HepG2 (cell line): ENCODE data around the gene GALP. TPM values are rescaled to one million over a fixed set of nuclear protein-coding genes. Genes with fewer than 3 reads are reported as not detected.

Experiments used
- ATAC-seq: fragments of 200-7000 bp; cut with Tn5 transposase; 3 replicates; pipeline ENCODE4 v1.9.1; 2020; ENCODE audit warnings: mild to moderate bottlenecking, moderate library complexity
- BruUV-seq: library from RNA; stranded (reverse); fragments of 400-500 nt; replicated peaks from 2 replicates; lab custom pipeline; 2021; lab: Mats Ljungman, UMichigan
- CTCF ChIA-PET: fragments of 300-600 bp; formaldehyde crosslinking; extraction: SDS; loops from one replicate; lab custom pipeline; 2021; ENCODE audit warnings: low total read pairs, inconsistent platforms, low intra/inter-chr PET ratio; lab: Yijun Ruan, JAX
- POLR2A ChIA-PET: fragments of 350-600 bp; sonication (Branson Sonifier 250); formaldehyde crosslinking; loops from one replicate; lab custom pipeline; 2020; ENCODE audit warnings: antibody characterized with exemption, inconsistent platforms; lab: Yijun Ruan, JAX
- DNase-seq: peaks from one replicate; pipeline ENCODE4 v3.0.0-alpha.2; 2015; ENCODE audit warnings: low spot score
- FAIRE-seq: peaks from 3 replicates; lab custom pipeline; 2011; peaks lifted over from hg19 to GRCh38; lab: Jason Lieb, UNC
- H2AFZ ChIP-seq: one replicate; pipeline ENCODE4 v1.6.1; 2011; ENCODE audit warnings: low read length, inconsistent platforms
- H3K27ac ChIP-seq: fragments of 300-600 bp; 3 replicates; pipeline ENCODE4 v1.8.0; 2011; ENCODE audit warnings: mixed run types, mild to moderate bottlenecking, mixed read lengths, low read length, inconsistent platforms; ENCODE audit not compliant: insufficient read depth; ENCODE audit errors: extremely low read length
- H3K27me3 ChIP-seq, 2 experiments: fragments of 200-600 bp in 1 of 2; 2 replicates in 1 of 2; 3 replicates in 1 of 2; pipeline versions ENCODE4 v1.6.0 to v1.8.0; 2011; ENCODE audit warnings: low read length in 2 of 2, mild to moderate bottlenecking in 2 of 2, moderate library complexity in 2 of 2, inconsistent platforms in 1 of 2; ENCODE audit not compliant: insufficient read depth in 2 of 2, control insufficient read depth in 1 of 2
- H3K36me3 ChIP-seq, 2 experiments: fragments of 200-600 bp in 1 of 2; replicated peaks in 1 of 2; 2 replicates in 1 of 2; 3 replicates in 1 of 2; pipeline versions ENCODE4 v1.5.1 to v1.8.0; 2011; ENCODE audit warnings: low read length in 2 of 2, inconsistent platforms in 1 of 2; ENCODE audit not compliant: insufficient read depth in 2 of 2, control insufficient read depth in 1 of 2
- H3K4me1 ChIP-seq: 2 replicates; pipeline ENCODE4 v1.5.1; 2012; ENCODE audit warnings: low read length, inconsistent platforms; ENCODE audit not compliant: insufficient read depth
- H3K4me2 ChIP-seq: 2 replicates; pipeline ENCODE4 v1.6.0; 2011; ENCODE audit warnings: low read depth, low read length, inconsistent platforms
- H3K4me3 ChIP-seq, 3 experiments: fragments of 200-600 bp in 1 of 3; sonication (generic), shearing (Covaris generic) in 1 of 3; replicated peaks in 1 of 3; 2 replicates each; pipeline ENCODE4 v1.5.1; 2011 to 2016; ENCODE audit warnings: low read length in 3 of 3, inconsistent platforms in 2 of 3, low read depth in 2 of 3, mild to moderate bottlenecking in 2 of 3, control low read depth in 1 of 3, mixed read lengths in 1 of 3; ENCODE audit not compliant: insufficient read depth in 1 of 3
- H3K79me2 ChIP-seq: one replicate; pipeline ENCODE4 v1.6.1; 2011; ENCODE audit warnings: low read length, inconsistent platforms; ENCODE audit not compliant: insufficient read depth
- H3K9ac ChIP-seq: 2 replicates; pipeline ENCODE4 v1.6.0; 2011; ENCODE audit warnings: mild to moderate bottlenecking, low read depth, low read length, inconsistent platforms; ENCODE audit not compliant: insufficient read depth
- H3K9me3 ChIP-seq: 2 replicates; pipeline ENCODE4 v1.5.1; 2012; ENCODE audit warnings: mild to moderate bottlenecking, low read length
- H4K20me1 ChIP-seq: 2 replicates; pipeline ENCODE4 v1.6.0; 2011; ENCODE audit warnings: inconsistent platforms, mild to moderate bottlenecking, low read length, moderate library complexity; ENCODE audit not compliant: insufficient read depth
- ARID4A ChIP-seq: sonication (generic); formaldehyde crosslinking; IDR thresholded peaks from 2 replicates; pipeline ENCODE4 v1.5.0; 2020; ENCODE audit warnings: mild to moderate bottlenecking, missing genetic modification reagents, borderline replicate concordance
- DNMT3B ChIP-seq: conservative IDR thresholded peaks from 2 replicates; pipeline ENCODE4 v1.6.1; 2016; ENCODE audit warnings: missing biosample characterization, control low read depth
- HNF4A ChIP-seq: sonication (generic); formaldehyde crosslinking; IDR thresholded peaks from 2 replicates; pipeline ENCODE4 v1.4.0; 2020; ENCODE audit warnings: missing genetic modification reagents
- MAFF ChIP-seq: IDR thresholded peaks from 2 replicates; pipeline ENCODE4 v1.6.1; 2011; ENCODE audit warnings: low read depth, low read length, improper control_type of control experiment
- RCOR2 ChIP-seq: IDR thresholded peaks from 2 replicates; pipeline ENCODE4 v1.6.1; 2016; ENCODE audit warnings: missing biosample characterization, missing genetic modification reagents
- STAG1 ChIP-seq: sonication (generic); formaldehyde crosslinking; IDR thresholded peaks from 2 replicates; pipeline ENCODE4 v1.4.0; 2020; ENCODE audit warnings: missing genetic modification reagents
- TFAP4 ChIP-seq: sonication (generic); IDR thresholded peaks from 2 replicates; pipeline ENCODE4 v1.6.1; 2016; ENCODE audit warnings: low read depth, borderline replicate concordance
- TOPORS ChIP-seq: sonication (generic); formaldehyde crosslinking; IDR thresholded peaks from 2 replicates; pipeline ENCODE4 v1.8.0; 2023; ENCODE audit warnings: mild to moderate bottlenecking, missing genetic modification reagents
- ZBTB38 ChIP-seq: sonication (generic); formaldehyde crosslinking; IDR thresholded peaks from 2 replicates; pipeline ENCODE4 v1.5.1; 2020; ENCODE audit warnings: mild to moderate bottlenecking, missing genetic modification reagents
- ZFP82 ChIP-seq: sonication (generic); formaldehyde crosslinking; IDR thresholded peaks from 2 replicates; pipeline ENCODE4 v1.5.1; 2020; ENCODE audit warnings: mild to moderate bottlenecking, missing genetic modification reagents, borderline replicate concordance
- ZNF546 ChIP-seq: sonication (generic); formaldehyde crosslinking; conservative IDR thresholded peaks from 2 replicates; pipeline ENCODE4 v1.8.1; 2023; ENCODE audit warnings: mild to moderate bottlenecking, missing genetic modification reagents
- ZNF674 ChIP-seq: sonication (generic); formaldehyde crosslinking; IDR thresholded peaks from 2 replicates; pipeline ENCODE4 v1.5.0; 2020; ENCODE audit warnings: low read depth, mild to moderate bottlenecking, missing genetic modification reagents
- ZNF687 ChIP-seq: sonication (generic); formaldehyde crosslinking; IDR thresholded peaks from 2 replicates; pipeline ENCODE4 v1.5.1; 2020; ENCODE audit warnings: mild to moderate bottlenecking, missing genetic modification reagents, moderate library complexity
- ZNF768 ChIP-seq: sonication (generic); formaldehyde crosslinking; IDR thresholded peaks from 2 replicates; pipeline ENCODE4 v1.4.0; 2020; ENCODE audit warnings: missing genetic modification reagents
- WGBS: methylation state at CpG from one replicate; pipeline ENCODE4 v1.1.6; 2017; ENCODE audit warnings: low lambda C conversion rate; 5-methylcytosine and 5-hydroxymethylcytosine counted together
- in situ Hi-C: cut with HindIII; loops from 2 replicates; pipeline ENCODE4 v1.10.0; 2017; ENCODE audit warnings: low pct_unique_long_range_greater_than_20kb; ENCODE audit not compliant: extremely low pct_ligation_motif_present
- intact Hi-C: fragments of 100-400 bp; cut with micrococcal nuclease; formaldehyde crosslinking; loops from one replicate; pipeline ENCODE4 v1.10.0; 2022; ENCODE audit not compliant: unreplicated experiment
- polyA plus RNA-seq, 8 experiments: library from polyadenylated mRNA; depleted of rRNA in 3 of 8; stranded (reverse) in 7 of 8; unstranded in 1 of 8; fragments of >200 nt; fragmentation: Illumina TruSeq in 4 of 8; extraction: Trizol in 4 of 8; gene quantifications; 2 replicates each; pipeline versions ENCODE4 v1.2.1 to v1.2.3, GENCODE V29; 2011 to 2016; ENCODE audit warnings: low read depth in 4 of 8, missing spikeins in 1 of 8, mixed read lengths in 1 of 8; ENCODE audit not compliant: insufficient read depth in 1 of 8
- total RNA-seq, 5 experiments: library from RNA; depleted of rRNA; stranded (reverse); fragments of >200 nt; fragmentation: Illumina TruSeq; extraction: Trizol; gene quantifications; 2 replicates each; pipeline ENCODE4 v1.2.3, GENCODE V29; 2016; ENCODE audit warnings: low read depth in 1 of 5

The GALP gene
- total and polyA plus RNA-seq, 2 of the 13 experiments (the other 11 are each of a cell fraction or from before 2014, with no cell fraction given), result not detected

GRCh38 chr19:56153507-56153906, 22.3 kb upstream of the GALP start (continued):
- no peak for TF ChIP-seq ZFP82 (CRISPR knock-in tag)
- TF ChIP-seq ZNF546 (CRISPR knock-in tag), result no peak
- no peak for TF ChIP-seq TOPORS
- no peak for TF ChIP-seq RCOR2 (CRISPR knock-in tag)

- H3K36me3 ChIP-seq, result peaks cover 17 to 64% of the 10 kb centered on the region in 2 experiments
- H3K9ac ChIP-seq, result no peak overlapping the region
- POLR2A ChIA-PET, result interaction anchor here (0.7 to 4.9 kb wide), 2 partner anchors 13 to 44 kb away, joined by 5 to 52 read pairs; partner anchors contain the start of gene ZNF444
- no peaks in the 10 kb centered on the region for H3K27me3 ChIP-seq
- H3K4me3 ChIP-seq, result no peak overlapping the region
- no peaks in the 10 kb centered on the region for H3K9me3 ChIP-seq
- DNase-seq, result no peak
- H4K20me1 ChIP-seq, result peaks cover 19% of the 10 kb centered on the region; the same call in 1 of the 2 replicates
- no peak overlapping the region for H3K4me2 ChIP-seq
- no peak overlapping the region for H3K27ac ChIP-seq
- in situ Hi-C loops (no loop called here), intact Hi-C loops (no loop called here)
- ATAC-seq, result peak; percentile 67
- peaks cover 28% of the 10 kb centered on the region for H3K4me1 ChIP-seq
- H2AFZ ChIP-seq, result no peak overlapping the region
- FAIRE-seq, result no peak
- no TSS peak for BruUV-seq
- CTCF ChIA-PET, result interaction anchor here (1.1 to 1.4 kb wide), 3 partner anchors 17 to 51 kb away, joined by 4 read pairs; no protein-coding TSS in a partner anchor
- 93% methylated on average over 10 of the region's 17 CpGs for WGBS
- H3K79me2 ChIP-seq, result peaks cover 21% of the 10 kb centered on the region
- TF ChIP-seq HNF4A (CRISPR knock-in tag) (no peak), ZBTB38 (CRISPR knock-in tag) (peak; percentile 53; the same call in 1 of the 2 replicates), MAFF (peak; percentile 20; the same call in 1 of the 2 replicates), DNMT3B (no peak), ARID4A (no peak), ZNF687 (CRISPR knock-in tag) (peak; percentile 56), STAG1 (CRISPR knock-in tag) (peak; percentile 52; the same call in 1 of the 2 replicates), TFAP4 (no peak), ZNF674 (CRISPR knock-in tag) (no peak), ZNF768 (CRISPR knock-in tag) (peak; percentile 16; the same call in 1 of the 2 replicates)
Observed at GRCh38 chr19:56155124-56155687, 20.6 kb upstream of the GALP start.
